ENCODE measurements around the gene SPTBN1. TPM values are rescaled to one million over a fixed set of nuclear protein-coding genes. Genes with fewer than 3 reads are reported as not detected.

SPTBN1 gene
- polyA plus RNA-seq = 90.4 and 158 TPM in 2 replicates

DNA sequence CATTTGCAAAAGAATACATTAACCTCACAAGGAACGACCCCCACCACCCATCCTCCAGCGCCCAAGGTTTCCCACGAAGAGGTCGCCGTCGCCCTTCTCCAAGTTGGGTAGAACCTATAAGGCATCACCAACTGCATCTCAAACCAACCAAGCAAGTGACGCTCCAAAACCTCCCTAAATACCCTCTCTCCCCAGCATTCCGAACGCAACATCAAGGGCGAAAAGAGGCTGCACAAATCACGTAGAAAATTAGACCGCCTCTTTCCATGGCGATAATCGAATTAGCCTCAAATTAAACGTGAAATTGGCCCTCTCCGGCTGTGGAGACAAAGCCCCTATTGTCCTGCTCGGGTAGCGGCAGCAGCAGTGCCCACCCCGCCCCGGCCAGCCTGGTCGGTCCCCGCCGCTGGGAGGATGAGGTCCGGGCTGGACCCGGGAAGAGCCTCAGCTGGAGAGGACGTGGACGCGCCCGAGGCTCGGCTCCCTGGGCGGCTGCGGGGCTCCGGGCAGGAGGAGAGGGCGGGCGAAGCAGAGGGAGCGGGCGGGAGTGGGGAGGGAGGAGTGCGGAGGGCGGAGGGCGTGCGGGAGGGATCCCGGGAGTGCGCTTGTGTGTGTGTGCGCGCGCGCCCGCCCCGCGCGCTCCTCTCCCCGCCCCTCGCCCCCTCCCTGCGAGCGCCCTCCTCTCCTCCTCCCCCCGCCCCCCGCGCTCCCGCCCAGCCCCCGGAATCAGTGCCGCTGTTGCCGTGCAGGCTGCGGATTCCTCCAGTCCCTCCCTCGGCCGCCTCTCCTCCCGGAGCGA lies at the start of gene SPTBN1:
Gene SPTBN1, plus strand, starts transcription at position 765 of the 799 bp plus-strand sequence. CDS start 70,092 bp downstream, outside the sequence.

Other genes starting within 250 kb of the SPTBN1 start
- gene TSPYL6, start 200.1 kb upstream of the SPTBN1 start, polyA plus RNA-seq = not detected in 2 replicates

Measured in Purkinje cell (primary cell).